KOPT-K1 (cell line): Measurements from ENCODE around the gene GRID1.

Experiments
- H3K27ac ChIP-seq: fragments of 200-600 bp; sonication (generic); 2 replicates; pipeline ENCODE4 v1.5.1; 2016; ENCODE audit warnings: antibody characterized with exemption, mild to moderate bottlenecking, low read depth, low read length; ENCODE audit not compliant: poor library complexity, severe bottlenecking
- H3K36me3 ChIP-seq: fragments of 200-600 bp; sonication (generic); 2 replicates; pipeline ENCODE4 v1.5.1; 2017; ENCODE audit warnings: antibody characterized with exemption, mild to moderate bottlenecking, low read length, moderate library complexity; ENCODE audit not compliant: insufficient read depth
- H3K9me3 ChIP-seq: fragments of 200-600 bp; sonication (generic); 2 replicates; pipeline ENCODE4 v1.5.1; 2017; ENCODE audit warnings: antibody characterized with exemption, low read length, mild to moderate bottlenecking; ENCODE audit not compliant: insufficient read depth, poor library complexity, severe bottlenecking

GRID1 gene

DNA sequence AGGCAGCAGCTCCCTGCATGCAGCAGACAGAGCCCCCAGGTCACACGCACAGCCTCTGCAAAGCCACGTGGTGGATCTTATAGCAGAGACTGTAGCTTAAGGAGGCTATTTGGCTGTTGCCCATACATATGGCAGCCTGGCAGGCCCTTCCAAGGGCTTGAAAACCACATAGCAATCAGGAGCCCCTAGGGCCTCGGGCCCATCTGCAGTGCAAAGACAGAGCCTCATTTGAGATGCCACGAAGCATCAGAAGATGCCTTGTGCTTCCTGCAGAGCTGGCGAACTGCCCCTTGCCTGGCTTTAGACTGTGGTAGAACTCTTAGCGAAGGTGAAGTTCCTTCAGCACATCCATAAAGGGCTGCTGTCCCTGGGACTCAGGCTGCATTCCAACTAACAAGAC is 309.9 kb downstream of the GRID1 start:
- Histone ChIP-seq H3K27ac (no peak overlapping the region), H3K9me3 (no peaks in the 10 kb centered on the region), H3K36me3 (no peaks in the 10 kb centered on the region)

DNA sequence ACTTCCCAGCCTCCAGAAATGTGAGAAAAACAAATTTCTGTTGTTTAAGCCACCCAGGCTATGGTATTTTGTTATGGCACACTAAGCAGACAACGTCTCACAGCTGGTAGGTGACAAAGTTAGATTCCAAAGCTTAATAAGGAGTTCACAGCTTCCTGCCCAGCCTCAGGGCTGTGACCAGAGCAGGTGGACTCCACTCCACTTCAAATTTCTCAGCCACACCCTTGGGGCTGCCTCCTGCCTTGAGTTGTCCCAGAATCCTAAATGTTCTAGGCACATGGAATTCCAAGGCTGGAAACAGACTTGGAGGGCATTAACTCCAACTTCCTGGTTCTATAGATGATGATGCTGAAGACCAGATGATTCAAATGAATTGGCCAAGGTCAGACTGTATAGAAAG is 310.7 kb downstream of the GRID1 start:
- H3K27ac ChIP-seq, result no peak overlapping the region
- no peaks in the 10 kb centered on the region for H3K36me3 ChIP-seq
- no peaks in the 10 kb centered on the region for H3K9me3 ChIP-seq

DNA sequence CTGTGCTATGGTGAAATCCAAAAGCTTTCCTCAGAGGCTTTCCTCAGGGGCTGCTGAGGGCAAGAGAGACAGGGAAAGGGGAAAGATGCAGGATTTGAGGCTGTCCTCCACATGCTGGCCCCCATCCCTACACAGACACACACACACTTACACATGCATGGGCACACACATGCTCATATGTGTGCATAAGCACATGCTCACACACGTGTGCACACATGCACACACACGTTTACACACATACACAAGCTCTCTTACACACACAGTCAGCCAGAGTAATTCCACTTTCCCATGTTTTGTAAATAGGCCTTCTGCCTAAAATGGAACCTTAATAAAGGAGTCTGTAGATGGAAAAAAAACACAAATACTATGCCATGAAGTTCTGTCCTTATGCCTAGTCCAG is 312.9 kb downstream of the GRID1 start:
- Histone ChIP-seq H3K9me3 (no peaks in the 10 kb centered on the region), H3K36me3 (no peaks in the 10 kb centered on the region), H3K27ac (no peak overlapping the region)

DNA sequence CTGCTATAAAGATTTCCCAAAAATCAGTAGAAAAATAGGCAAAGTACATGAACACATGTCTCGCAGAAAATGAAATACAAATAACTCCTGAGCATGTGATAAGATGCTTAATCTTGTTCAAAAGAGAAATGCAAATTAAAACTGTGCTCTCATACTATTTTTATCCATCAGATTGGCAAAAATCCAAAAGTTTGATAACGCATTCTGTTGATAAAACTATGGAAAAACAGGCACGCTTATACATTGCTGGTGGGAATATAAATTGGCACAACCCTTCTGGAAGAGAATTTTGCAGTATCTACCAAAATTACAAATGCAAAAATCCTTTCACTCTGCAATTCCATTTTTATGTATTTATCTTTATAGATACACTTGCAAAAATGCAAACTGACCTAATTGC is 315.0 kb downstream of the GRID1 start:
- Histone ChIP-seq H3K36me3 (no peaks in the 10 kb centered on the region), H3K9me3 (no peaks in the 10 kb centered on the region), H3K27ac (no peak overlapping the region)

DNA sequence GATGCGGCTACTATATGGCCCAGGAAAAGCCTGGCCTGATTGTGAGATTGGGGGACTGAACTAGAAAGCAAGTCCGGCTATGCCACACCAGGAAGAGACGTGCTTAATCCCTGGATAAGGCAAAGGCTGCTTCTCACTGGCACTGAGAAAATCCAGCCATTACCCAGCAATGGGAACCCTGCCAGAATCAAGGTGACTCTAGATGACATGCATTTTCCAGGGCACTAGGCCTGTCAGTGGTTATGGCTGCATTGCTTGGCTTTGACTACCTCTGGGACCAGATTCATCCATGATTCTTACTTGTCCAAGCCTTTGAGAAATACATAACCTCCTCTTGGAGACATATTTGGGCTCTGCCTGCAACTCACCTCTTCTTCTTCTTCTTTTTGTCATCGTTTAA is 317.2 kb downstream of the GRID1 start:
- Histone ChIP-seq H3K36me3 (no peaks in the 10 kb centered on the region), H3K27ac (no peak overlapping the region), H3K9me3 (no peaks in the 10 kb centered on the region)

DNA sequence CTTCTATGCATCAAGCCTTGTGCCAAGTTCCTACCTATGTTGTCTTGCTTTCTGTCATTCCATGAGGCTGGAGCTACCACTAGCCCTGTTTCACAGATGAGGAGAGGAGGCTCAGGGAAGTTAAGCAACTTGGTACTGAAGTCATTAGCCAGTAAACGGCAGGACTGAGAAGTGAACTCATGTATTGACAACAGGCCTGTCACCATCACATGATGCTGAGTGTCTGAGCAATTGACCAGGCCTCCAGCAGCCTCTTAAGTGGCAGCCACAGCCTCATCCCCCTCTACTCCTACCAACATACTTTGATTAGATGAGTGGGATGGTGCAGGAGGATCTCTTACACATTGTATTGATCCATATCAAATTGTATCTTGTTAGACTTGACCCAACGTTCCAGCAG is 317.6 kb downstream of the GRID1 start:
- Histone ChIP-seq H3K27ac (no peak overlapping the region), H3K36me3 (no peaks in the 10 kb centered on the region), H3K9me3 (no peaks in the 10 kb centered on the region)

DNA sequence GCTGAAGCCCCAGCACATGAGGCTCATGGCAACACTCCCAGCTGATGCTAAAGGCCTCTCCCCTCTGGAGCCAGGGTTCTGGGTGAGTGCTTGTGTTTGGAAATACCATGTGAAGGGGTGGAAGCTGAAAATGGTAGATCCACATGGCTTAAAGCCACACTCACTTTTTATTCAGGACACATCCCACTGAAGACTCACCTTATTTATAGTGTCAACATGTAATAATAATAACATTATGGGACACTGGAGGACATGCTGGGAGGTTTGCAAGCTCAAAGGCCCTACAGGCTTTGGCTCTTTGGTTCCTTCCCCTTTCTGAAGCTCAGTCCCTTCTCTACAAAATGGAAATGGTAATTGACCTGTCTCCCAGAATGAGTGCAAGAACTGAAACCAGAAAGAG is 318.0 kb downstream of the GRID1 start:
- H3K36me3 ChIP-seq, result no peaks in the 10 kb centered on the region
- H3K9me3 ChIP-seq, result no peaks in the 10 kb centered on the region
- no peak overlapping the region for H3K27ac ChIP-seq

DNA sequence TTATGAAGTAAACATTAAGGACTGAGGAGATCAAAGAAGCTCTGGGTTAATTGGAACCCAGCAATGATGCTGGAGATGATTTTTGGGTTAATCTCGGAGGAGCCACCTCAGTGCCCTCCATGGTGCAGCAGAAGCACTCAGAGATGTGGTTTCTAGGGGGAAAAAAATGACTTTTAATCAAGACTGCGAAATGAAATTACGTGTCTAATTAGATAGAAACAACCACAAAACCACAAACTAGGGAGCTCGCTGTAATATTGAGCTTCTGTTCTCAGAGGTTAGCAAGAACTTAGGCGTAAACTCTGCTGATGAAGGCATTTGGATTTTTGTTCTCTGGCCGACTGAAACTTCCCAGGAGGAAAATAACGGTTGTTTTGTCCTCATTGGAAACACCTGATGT is 319.0 kb downstream of the GRID1 start:
- H3K36me3 ChIP-seq, result no peaks in the 10 kb centered on the region
- no peaks in the 10 kb centered on the region for H3K9me3 ChIP-seq
- no peak overlapping the region for H3K27ac ChIP-seq

DNA sequence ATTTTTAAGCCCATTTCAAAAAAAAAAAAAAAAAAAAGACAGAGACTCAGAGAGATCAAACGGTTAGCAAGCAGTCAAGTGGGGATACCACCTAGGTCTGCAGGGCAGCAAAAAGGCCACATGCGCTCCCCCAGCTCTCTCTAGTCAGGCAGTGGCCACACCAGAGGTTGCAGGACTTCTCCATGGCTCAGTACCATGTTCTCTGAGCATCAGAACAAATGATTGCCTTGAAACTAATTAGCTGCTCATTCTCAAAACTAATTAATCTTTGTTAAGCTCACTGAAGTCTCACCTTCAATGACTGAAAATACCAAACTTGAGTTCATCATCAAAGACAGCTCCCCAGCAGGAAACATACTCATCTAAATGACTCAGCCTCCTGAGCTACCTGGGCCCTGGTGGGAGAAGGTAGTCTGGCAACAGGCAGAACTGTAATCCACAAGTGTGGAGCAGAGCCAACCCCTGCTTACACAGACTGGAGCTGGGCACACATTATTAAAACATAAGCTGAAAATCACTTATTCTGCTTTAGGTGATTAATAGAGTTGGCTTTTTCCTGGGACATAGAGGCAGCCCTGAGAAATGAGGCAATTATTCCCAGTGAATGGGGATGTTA is 319.6 kb downstream of the GRID1 start:
- Histone ChIP-seq H3K9me3 (no peaks in the 10 kb centered on the region), H3K27ac (no peak overlapping the region), H3K36me3 (no peaks in the 10 kb centered on the region)

DNA sequence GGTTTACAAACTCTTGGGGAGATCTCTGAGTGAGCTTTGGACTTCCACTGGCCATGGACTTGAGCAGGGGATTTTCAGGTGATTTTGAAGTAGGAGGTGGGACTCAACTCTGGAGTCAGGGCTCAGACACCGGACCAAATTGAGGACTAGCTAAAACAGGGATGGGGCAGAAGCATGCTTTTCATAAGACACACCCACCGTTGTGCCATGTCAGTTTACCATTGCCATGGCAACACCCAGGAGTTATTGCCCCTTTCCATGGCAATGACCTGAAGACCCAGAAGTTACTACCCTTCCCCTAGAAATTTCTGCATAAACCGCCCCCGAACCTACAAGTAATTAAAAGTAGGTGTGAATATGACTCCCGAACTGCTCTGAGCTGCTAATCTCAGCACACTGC is 320.7 kb downstream of the GRID1 start:
- Histone ChIP-seq H3K27ac (no peak overlapping the region), H3K9me3 (no peaks in the 10 kb centered on the region), H3K36me3 (no peaks in the 10 kb centered on the region)

DNA sequence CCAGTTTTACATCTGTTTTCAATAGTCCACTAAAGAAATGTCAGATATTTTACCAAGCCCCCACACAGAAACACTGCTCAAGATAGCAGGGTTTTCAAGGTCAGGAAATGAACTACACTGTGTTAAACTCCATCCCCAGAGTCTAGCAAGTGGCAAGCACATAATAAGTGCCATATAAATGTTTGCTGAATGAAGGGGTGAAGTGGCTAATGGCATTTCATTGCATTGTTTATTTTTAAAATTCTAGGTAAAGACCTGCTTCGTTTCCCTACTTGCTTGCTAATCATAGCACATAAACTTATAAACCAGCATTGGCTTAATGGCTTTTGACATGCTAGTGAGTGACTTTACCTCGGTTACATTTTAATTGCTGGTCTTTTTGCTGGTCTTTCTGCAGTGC is 322.6 kb downstream of the GRID1 start:
- no peaks in the 10 kb centered on the region for H3K9me3 ChIP-seq

DNA sequence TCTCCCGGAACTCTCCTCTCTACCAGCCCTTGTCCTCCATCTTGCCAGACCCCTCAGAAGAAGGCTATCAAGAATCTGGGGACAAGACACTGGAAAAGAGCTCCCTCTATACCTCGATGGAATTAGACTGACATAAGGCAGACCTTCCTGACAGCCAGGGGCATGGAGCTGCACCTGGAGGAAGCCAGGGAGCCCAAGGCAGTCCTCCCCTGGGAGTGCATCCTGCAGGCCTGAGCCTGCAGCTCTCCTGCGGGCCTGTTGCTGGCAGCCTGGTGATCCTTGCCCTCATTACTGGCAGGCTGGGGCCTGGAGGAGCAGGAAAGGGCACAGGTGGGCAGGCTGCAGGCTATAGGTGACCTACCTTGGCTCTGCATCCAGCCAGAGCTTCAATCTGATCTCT is 323.4 kb downstream of the GRID1 start:
- Histone ChIP-seq H3K36me3 (no peaks in the 10 kb centered on the region), H3K9me3 (no peaks in the 10 kb centered on the region), H3K27ac (no peak overlapping the region)

More for the DNA sequence above, 322.6 kb downstream of the GRID1 start:
- Histone ChIP-seq H3K36me3 (no peaks in the 10 kb centered on the region), H3K27ac (no peak overlapping the region)

DNA sequence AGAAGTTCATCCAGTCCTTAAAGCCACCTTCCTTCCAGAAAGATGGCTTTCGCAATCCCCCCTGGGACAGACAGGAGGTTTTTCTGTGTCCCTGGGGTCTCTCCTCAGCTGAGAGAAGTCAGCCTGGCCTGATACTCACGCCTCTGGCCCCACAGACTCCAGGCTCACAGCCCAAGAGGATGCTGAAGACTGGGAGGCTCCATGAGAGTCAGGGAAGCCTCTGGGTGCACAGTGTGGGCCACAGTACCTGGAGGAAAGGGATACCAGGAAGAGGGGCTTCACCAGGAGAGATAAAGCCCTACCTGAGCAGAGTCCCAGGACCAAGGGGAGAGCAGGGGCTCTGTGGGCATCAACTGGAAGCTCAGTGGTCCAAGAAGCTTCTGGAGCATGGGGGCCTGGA is 324.4 kb downstream of the GRID1 start:
- Histone ChIP-seq H3K36me3 (no peaks in the 10 kb centered on the region), H3K9me3 (no peaks in the 10 kb centered on the region), H3K27ac (no peak overlapping the region)

DNA sequence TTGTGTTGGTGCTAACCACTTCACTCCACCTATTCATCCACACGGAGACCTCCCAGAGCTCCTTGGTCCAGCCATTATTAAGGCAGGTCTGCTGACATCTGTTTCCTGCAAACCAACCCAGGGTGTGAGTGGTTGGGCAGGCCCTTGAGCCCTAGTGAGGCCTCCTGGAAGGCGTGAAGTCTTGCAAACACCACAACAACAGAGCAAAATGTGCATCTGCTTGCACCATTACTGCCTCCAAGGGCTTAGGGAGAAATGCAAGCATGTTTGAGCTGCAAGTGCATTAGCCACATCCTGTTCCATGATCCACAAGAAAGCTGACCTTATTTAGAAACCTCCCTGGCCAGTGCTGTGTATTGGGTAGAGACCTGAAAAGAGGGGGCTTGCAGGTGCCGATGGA is 325.5 kb downstream of the GRID1 start:
- Histone ChIP-seq H3K27ac (no peak overlapping the region), H3K36me3 (no peaks in the 10 kb centered on the region), H3K9me3 (no peaks in the 10 kb centered on the region)

DNA sequence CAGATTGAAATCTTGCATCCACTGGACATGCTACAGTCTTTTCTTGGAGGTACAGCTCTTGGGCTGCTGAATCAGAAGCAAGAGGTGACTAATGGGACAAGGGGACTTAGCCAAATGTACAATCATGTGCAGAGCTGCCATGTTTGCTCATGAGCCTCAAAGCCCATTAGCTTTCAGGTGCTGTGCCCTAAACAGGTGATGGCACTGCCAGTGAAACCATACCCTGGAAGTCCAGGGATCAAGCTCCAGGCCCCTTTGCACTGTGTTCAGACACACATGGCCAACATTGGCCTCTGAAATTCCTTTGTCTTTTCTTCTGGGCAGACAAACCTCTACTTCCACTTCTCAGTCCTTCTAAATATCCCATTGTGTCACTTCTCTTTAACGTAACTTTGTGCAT is 328.2 kb downstream of the GRID1 start:
- Histone ChIP-seq H3K27ac (no peak overlapping the region), H3K9me3 (no peaks in the 10 kb centered on the region), H3K36me3 (no peaks in the 10 kb centered on the region)

DNA sequence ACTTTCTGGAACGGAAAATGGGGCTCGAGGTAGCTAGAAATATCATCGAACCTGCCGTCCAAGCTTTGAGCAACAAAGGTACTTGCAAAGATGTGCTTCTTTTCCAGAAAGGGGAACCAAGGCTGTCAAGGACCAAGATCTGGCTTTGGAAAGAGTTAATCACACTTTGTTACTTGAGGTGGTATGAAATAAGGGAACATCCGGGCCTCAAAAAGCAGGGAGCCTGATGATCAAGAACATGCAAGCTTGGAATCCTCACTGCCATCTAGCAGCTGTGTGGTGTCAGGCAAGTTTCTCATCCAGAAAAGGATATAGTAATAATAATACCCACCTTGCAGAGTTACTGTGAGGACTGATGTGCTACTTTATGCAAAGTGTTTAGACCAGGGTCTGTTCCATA is 329.5 kb downstream of the GRID1 start:
- H3K27ac ChIP-seq, result no peak overlapping the region
- no peaks in the 10 kb centered on the region for H3K9me3 ChIP-seq

DNA sequence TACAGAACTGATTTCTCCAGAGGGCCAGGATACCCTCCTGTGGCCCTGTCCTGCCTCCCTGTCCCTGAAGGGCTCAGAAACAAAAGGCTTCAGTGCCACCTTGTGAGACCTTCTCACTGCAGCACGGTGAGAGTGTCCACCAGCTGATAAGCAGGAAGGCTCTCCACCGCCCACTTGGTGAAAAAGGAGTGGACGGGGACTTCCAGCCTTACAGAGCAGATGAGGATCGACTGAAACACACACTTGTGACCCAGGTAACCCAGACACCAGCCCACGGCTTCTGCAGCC is 330.1 kb downstream of the GRID1 start:
- no peaks in the 10 kb centered on the region for H3K9me3 ChIP-seq
- no peak overlapping the region for H3K27ac ChIP-seq
- H3K36me3 ChIP-seq, result no peaks in the 10 kb centered on the region

More for the DNA sequence above, 329.5 kb downstream of the GRID1 start:
- H3K36me3 ChIP-seq, result no peaks in the 10 kb centered on the region
